ENCODE results near the gene ASRGL1.
"Not testable (repeated sequence)": the region's sequence is repeated elsewhere in the genome, so short reads cannot be mapped to it uniquely, and the experiment has no call there.

The ASRGL1 gene

DNA sequence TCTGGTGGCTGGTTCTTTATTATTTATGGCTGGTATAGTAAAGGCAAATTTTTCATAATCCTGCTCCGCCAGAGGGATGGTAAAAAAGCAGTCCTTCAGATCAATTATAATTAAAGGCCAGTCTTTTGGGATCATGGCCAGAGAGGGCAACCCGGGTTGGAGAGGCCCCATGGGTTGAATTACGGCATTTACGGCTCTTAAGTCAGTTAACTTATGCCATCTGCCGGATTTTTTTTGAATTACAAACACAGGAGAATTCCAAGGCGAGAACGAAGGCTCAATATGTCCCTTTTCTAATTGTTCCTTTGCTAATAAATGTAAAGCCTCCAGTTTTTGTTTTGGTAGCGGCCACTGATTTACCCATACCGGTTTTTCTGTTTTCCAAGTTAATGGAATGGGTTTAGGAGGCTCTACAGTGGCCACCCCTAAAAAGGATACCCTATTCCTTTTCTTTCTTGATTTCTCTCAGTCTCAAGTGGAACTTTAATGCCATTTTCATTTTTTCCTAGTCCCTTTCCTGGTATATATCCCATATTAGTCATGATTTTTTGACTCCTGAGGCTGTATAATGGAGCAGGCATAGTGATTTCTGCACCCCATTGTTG is 41.3 kb downstream of the ASRGL1 start:
- not testable (repeated sequence) for H3K9me3 ChIP-seq (ENCODE audit: control insufficient read depth in 2 of 2, low read length in 2 of 2); H3K4me1 ChIP-seq (ENCODE audit: control insufficient read depth, insufficient read depth, low read length); H3K27ac ChIP-seq (ENCODE audit: low read length); H3K9ac ChIP-seq (ENCODE audit: low read length in 2 of 2); H3K27me3 ChIP-seq (ENCODE audit: control insufficient read depth in 1 of 2, insufficient read depth in 2 of 2, low read length in 2 of 2); H3K36me3 ChIP-seq (ENCODE audit: control insufficient read depth in 2 of 2, insufficient read depth in 2 of 2, low read length in 2 of 2); H3K4me3 ChIP-seq (ENCODE audit: low read length in 2 of 2)

DNA sequence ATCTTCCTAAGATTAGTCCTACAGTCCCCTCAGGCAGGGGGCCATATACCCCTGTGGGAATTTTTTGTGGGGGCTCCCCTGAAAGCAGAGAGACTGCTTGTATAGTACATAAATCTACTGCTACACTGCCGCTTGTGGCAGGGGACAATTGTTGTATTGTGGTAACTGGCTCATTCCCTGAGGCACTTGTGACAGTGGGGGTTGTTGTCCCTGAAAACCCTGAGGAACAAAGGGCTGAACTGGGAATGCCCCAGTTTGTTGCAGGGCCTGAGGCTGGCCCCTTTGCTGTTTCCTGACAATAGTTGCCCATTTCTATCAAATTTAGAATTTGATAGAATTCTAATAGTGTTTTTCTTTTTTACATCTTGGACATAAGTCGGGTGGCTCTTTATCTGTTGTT is 42.3 kb downstream of the ASRGL1 start:
- not testable (repeated sequence) for H3K27me3 ChIP-seq (ENCODE audit: control insufficient read depth in 1 of 2, insufficient read depth in 2 of 2, low read length in 2 of 2); H3K9me3 ChIP-seq (ENCODE audit: control insufficient read depth in 2 of 2, low read length in 2 of 2); H3K9ac ChIP-seq (ENCODE audit: low read length in 2 of 2); H3K27ac ChIP-seq (ENCODE audit: low read length); H3K36me3 ChIP-seq (ENCODE audit: control insufficient read depth in 2 of 2, insufficient read depth in 2 of 2, low read length in 2 of 2); H3K4me3 ChIP-seq (ENCODE audit: low read length in 2 of 2); H3K4me1 ChIP-seq (ENCODE audit: control insufficient read depth, insufficient read depth, low read length)

GRCh38 chr11:62380821-62381245 is 43.6 kb downstream of the ASRGL1 start:
- H3K9ac ChIP-seq (ENCODE audit: low read length in 2 of 2); H3K27ac ChIP-seq (ENCODE audit: low read length); H3K4me1 ChIP-seq (ENCODE audit: control insufficient read depth, insufficient read depth, low read length); H3K36me3 ChIP-seq (ENCODE audit: control insufficient read depth in 2 of 2, insufficient read depth in 2 of 2, low read length in 2 of 2); H3K27me3 ChIP-seq (ENCODE audit: control insufficient read depth in 1 of 2, insufficient read depth in 2 of 2, low read length in 2 of 2); H3K9me3 ChIP-seq (ENCODE audit: control insufficient read depth in 2 of 2, low read length in 2 of 2): not testable (repeated sequence)
- H3K4me3 ChIP-seq (ENCODE audit: low read length in 2 of 2), result peak overlapping the region in 1 of 2 donors; percentile 22

DNA sequence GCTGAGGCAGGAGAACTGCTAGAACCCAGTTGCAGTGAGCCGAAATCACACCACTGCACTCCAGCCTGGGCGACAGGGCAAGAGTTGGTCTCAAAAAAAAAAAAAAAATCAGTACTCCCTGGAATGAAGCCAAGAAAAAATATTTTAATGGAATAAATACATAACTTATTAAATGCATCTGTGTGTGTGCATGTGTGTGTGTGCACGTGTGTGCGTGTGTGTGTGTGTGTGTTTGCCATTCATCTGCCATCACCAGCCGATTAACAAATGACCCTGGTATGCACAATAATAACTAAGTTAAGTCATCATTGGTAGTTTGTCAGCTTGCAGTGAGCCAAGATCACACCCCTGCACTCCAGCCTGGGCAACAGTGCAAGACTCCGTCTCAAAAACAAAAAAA is 46.6 kb downstream of the ASRGL1 start:
- no peak overlapping the region for H3K9ac ChIP-seq (ENCODE audit: low read length in 2 of 2)

GRCh38 chr11:62386083-62386482 is 48.8 kb downstream of the ASRGL1 start:
- not testable (repeated sequence) for H3K4me3 ChIP-seq (ENCODE audit: low read length in 2 of 2); H3K9me3 ChIP-seq (ENCODE audit: control insufficient read depth in 2 of 2, low read length in 2 of 2); H3K36me3 ChIP-seq (ENCODE audit: control insufficient read depth in 2 of 2, insufficient read depth in 2 of 2, low read length in 2 of 2); H3K4me1 ChIP-seq (ENCODE audit: control insufficient read depth, insufficient read depth, low read length); H3K27ac ChIP-seq (ENCODE audit: low read length); H3K9ac ChIP-seq (ENCODE audit: low read length in 2 of 2); H3K27me3 ChIP-seq (ENCODE audit: control insufficient read depth in 1 of 2, insufficient read depth in 2 of 2, low read length in 2 of 2)

More for the DNA sequence above, 46.6 kb downstream of the ASRGL1 start:
- Histone ChIP-seq H3K4me3 (ENCODE audit: low read length in 2 of 2) (no peak overlapping the region), H3K27ac (ENCODE audit: low read length) (no peak overlapping the region), H3K4me1 (ENCODE audit: control insufficient read depth, insufficient read depth, low read length) (peaks cover 3% of the 10 kb centered on the region), H3K36me3 (ENCODE audit: control insufficient read depth in 2 of 2, insufficient read depth in 2 of 2, low read length in 2 of 2) (no peaks in the 10 kb centered on the region), H3K27me3 (ENCODE audit: control insufficient read depth in 1 of 2, insufficient read depth in 2 of 2, low read length in 2 of 2) (no peaks in the 10 kb centered on the region), H3K9me3 (ENCODE audit: control insufficient read depth in 2 of 2, low read length in 2 of 2) (no peaks in the 10 kb centered on the region)

DNA sequence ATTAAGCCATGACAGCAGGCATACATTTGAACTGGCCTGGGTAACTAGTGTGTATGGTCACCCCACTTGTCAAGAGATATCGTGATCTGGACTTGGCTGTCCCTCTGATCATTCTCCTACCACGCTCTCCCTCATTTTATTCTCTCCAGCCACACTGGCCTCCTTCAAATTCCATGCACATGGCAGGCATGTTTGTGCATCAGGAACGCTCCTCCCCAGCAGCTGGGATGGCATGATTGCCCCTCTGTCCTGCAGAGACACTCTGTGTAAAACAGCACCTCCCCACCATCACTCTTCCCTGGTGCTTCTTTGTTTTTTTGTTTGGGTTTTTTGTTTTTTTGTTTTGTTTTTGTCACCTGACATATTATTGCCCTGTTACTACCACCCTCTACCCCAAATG is 50.1 kb downstream of the ASRGL1 start:
- H3K27ac ChIP-seq (ENCODE audit: low read length), result no peak overlapping the region
- no peaks in the 10 kb centered on the region for H3K4me1 ChIP-seq (ENCODE audit: control insufficient read depth, insufficient read depth, low read length)
- no peaks in the 10 kb centered on the region for H3K27me3 ChIP-seq (ENCODE audit: control insufficient read depth in 1 of 2, insufficient read depth in 2 of 2, low read length in 2 of 2)
- H3K36me3 ChIP-seq (ENCODE audit: control insufficient read depth in 2 of 2, insufficient read depth in 2 of 2, low read length in 2 of 2), result no peaks in the 10 kb centered on the region
- H3K9ac ChIP-seq (ENCODE audit: low read length in 2 of 2), result no peak overlapping the region
- no peak overlapping the region for H3K4me3 ChIP-seq (ENCODE audit: low read length in 2 of 2)
- no peaks in the 10 kb centered on the region for H3K9me3 ChIP-seq (ENCODE audit: control insufficient read depth in 2 of 2, low read length in 2 of 2)

- H3K27me3 ChIP-seq (ENCODE audit: control insufficient read depth in 1 of 2, insufficient read depth in 2 of 2, low read length in 2 of 2), result no peaks in the 10 kb centered on the region
- no peak overlapping the region for H3K27ac ChIP-seq (ENCODE audit: low read length)
- H3K4me3 ChIP-seq (ENCODE audit: low read length in 2 of 2), result no peak overlapping the region
- H3K9me3 ChIP-seq (ENCODE audit: control insufficient read depth in 2 of 2, low read length in 2 of 2), result no peaks in the 10 kb centered on the region
- no peaks in the 10 kb centered on the region for H3K4me1 ChIP-seq (ENCODE audit: control insufficient read depth, insufficient read depth, low read length)
- no peaks in the 10 kb centered on the region for H3K36me3 ChIP-seq (ENCODE audit: control insufficient read depth in 2 of 2, insufficient read depth in 2 of 2, low read length in 2 of 2)
- H3K9ac ChIP-seq (ENCODE audit: low read length in 2 of 2), result no peak overlapping the region
Observed at GRCh38 chr11:62388999-62389398, 51.8 kb downstream of the ASRGL1 start.

DNA sequence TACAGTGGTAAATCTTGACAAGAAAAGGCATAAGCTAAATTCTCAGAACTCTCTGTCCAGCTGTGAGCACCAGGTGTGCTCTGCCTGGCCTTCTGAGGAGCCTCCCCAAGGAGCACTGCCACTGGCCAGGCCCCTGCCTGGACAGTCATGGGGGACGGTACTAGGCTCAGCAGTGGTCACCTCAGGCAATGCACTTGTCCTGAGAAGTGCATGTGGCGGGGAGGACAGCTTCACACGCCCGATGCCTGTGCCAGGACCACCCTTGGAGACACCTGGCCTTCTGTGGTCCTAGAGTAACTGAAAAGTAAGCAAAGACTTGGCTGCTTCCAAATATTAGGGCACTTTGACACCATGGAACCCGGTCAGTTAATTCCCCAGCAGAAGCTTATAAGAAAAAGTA is 53.0 kb downstream of the ASRGL1 start:
- H3K4me3 ChIP-seq (ENCODE audit: low read length in 2 of 2), result no peak overlapping the region
- no peaks in the 10 kb centered on the region for H3K36me3 ChIP-seq (ENCODE audit: control insufficient read depth in 2 of 2, insufficient read depth in 2 of 2, low read length in 2 of 2)
- no peak overlapping the region for H3K27ac ChIP-seq (ENCODE audit: low read length)
- H3K9me3 ChIP-seq (ENCODE audit: control insufficient read depth in 2 of 2, low read length in 2 of 2), result no peaks in the 10 kb centered on the region
- H3K27me3 ChIP-seq (ENCODE audit: control insufficient read depth in 1 of 2, insufficient read depth in 2 of 2, low read length in 2 of 2), result no peaks in the 10 kb centered on the region
- H3K4me1 ChIP-seq (ENCODE audit: control insufficient read depth, insufficient read depth, low read length), result peaks cover 10% of the 10 kb centered on the region
- no peak overlapping the region for H3K9ac ChIP-seq (ENCODE audit: low read length in 2 of 2)

GRCh38 chr11:62390722-62391121 is 53.5 kb downstream of the ASRGL1 start:
- Histone ChIP-seq H3K36me3 (ENCODE audit: control insufficient read depth in 2 of 2, insufficient read depth in 2 of 2, low read length in 2 of 2) (no peaks in the 10 kb centered on the region), H3K4me3 (ENCODE audit: low read length in 2 of 2) (no peak overlapping the region), H3K9me3 (ENCODE audit: control insufficient read depth in 2 of 2, low read length in 2 of 2) (no peaks in the 10 kb centered on the region), H3K27ac (ENCODE audit: low read length) (no peak overlapping the region), H3K27me3 (ENCODE audit: control insufficient read depth in 1 of 2, insufficient read depth in 2 of 2, low read length in 2 of 2) (no peaks in the 10 kb centered on the region), H3K9ac (ENCODE audit: low read length in 2 of 2) (no peak overlapping the region), H3K4me1 (ENCODE audit: control insufficient read depth, insufficient read depth, low read length) (peaks cover 13% of the 10 kb centered on the region)

DNA sequence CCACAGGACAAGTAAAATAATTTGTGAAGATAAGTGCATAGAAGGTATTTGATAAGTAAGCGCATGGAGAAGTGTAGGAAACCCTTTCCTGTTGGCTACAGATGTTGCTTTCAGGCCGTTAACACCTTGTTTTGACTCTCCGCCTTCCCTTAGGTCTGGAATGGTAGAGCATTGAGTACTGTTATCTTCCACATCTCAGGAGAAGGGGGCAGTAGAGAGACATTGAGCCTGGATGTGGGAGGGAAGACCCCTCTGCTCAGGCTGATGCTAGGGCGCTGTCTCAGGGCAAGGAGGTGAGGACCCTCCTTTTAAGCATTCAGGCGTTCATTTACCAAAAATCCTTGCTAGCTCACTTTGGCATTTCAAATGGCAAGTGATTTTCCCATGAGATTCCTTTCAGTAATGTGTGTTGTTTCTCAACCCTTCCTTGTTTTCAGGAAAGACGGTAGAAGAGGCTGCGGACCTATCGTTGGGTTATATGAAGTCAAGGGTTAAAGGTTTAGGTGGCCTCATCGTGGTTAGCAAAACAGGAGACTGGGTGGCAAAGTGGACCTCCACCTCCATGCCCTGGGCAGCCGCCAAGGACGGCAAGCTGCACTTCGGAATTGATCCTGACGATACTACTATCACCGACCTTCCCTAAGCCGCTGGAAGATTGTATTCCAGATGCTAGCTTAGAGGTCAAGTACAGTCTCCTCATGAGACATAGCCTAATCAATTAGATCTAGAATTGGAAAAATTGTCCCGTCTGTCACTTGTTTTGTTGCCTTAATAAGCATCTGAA is 54.6 kb downstream of the ASRGL1 start:
- H3K9ac ChIP-seq (ENCODE audit: low read length in 2 of 2), result no peak overlapping the region
- H3K27me3 ChIP-seq (ENCODE audit: control insufficient read depth in 1 of 2, insufficient read depth in 2 of 2, low read length in 2 of 2), result no peaks in the 10 kb centered on the region
- H3K4me1 ChIP-seq (ENCODE audit: control insufficient read depth, insufficient read depth, low read length), result peaks cover 19% of the 10 kb centered on the region
- no peaks in the 10 kb centered on the region for H3K36me3 ChIP-seq (ENCODE audit: control insufficient read depth in 2 of 2, insufficient read depth in 2 of 2, low read length in 2 of 2)
- no peak overlapping the region for H3K27ac ChIP-seq (ENCODE audit: low read length)
- no peak overlapping the region for H3K4me3 ChIP-seq (ENCODE audit: low read length in 2 of 2)
- no peaks in the 10 kb centered on the region for H3K9me3 ChIP-seq (ENCODE audit: control insufficient read depth in 2 of 2, low read length in 2 of 2)

- H3K27me3 ChIP-seq (ENCODE audit: control insufficient read depth in 1 of 2, insufficient read depth in 2 of 2, low read length in 2 of 2), result no peaks in the 10 kb centered on the region
- no peak overlapping the region for H3K4me3 ChIP-seq (ENCODE audit: low read length in 2 of 2)
- H3K9me3 ChIP-seq (ENCODE audit: control insufficient read depth in 2 of 2, low read length in 2 of 2), result no peaks in the 10 kb centered on the region
- no peak overlapping the region for H3K27ac ChIP-seq (ENCODE audit: low read length)
- H3K36me3 ChIP-seq (ENCODE audit: control insufficient read depth in 2 of 2, insufficient read depth in 2 of 2, low read length in 2 of 2), result no peaks in the 10 kb centered on the region
- H3K4me1 ChIP-seq (ENCODE audit: control insufficient read depth, insufficient read depth, low read length), result peaks cover 20% of the 10 kb centered on the region
- H3K9ac ChIP-seq (ENCODE audit: low read length in 2 of 2), result no peak overlapping the region
Observed at GRCh38 chr11:62392506-62392905, 55.3 kb downstream of the ASRGL1 start.
